HEK293T (cell line): ENCODE data around the gene CD300E.

Experiments used
- ARNT ChIP-seq: fragments of 450-650 bp; IDR thresholded peaks from 2 replicates; pipeline ENCODE4 v1.6.1; 2017; ENCODE audit warnings: mild to moderate bottlenecking
- BHLHE40 ChIP-seq: fragments of 450-650 bp; IDR thresholded peaks from 2 replicates; pipeline ENCODE4 v1.6.1; 2016; ENCODE audit warnings: mild to moderate bottlenecking, moderate library complexity, borderline replicate concordance
- ELF4 ChIP-seq: fragments of 450-650 bp; IDR thresholded peaks from 2 replicates; pipeline ENCODE4 v1.6.1; 2017; ENCODE audit warnings: antibody characterized with exemption
- FOXK2 ChIP-seq: fragments of 450-650 bp; IDR thresholded peaks from 2 replicates; pipeline ENCODE4 v1.6.1; 2016; ENCODE audit warnings: mild to moderate bottlenecking
- FOXM1 ChIP-seq: fragments of 450-650 bp; IDR thresholded peaks from 2 replicates; pipeline ENCODE4 v1.6.1; 2017; ENCODE audit warnings: mild to moderate bottlenecking, borderline replicate concordance
- LEF1 ChIP-seq: fragments of 450-650 bp; IDR thresholded peaks from 2 replicates; pipeline ENCODE4 v1.6.1; 2017; ENCODE audit warnings: mild to moderate bottlenecking, borderline replicate concordance
- PKNOX1 ChIP-seq: fragments of 450-650 bp; IDR thresholded peaks from 2 replicates; pipeline ENCODE4 v1.6.1; 2016
- SP1 ChIP-seq: fragments of 450-650 bp; IDR thresholded peaks from 2 replicates; pipeline ENCODE4 v1.6.1; 2017
- SUZ12 ChIP-seq: fragments of 450-650 bp; IDR thresholded peaks from 2 replicates; pipeline ENCODE4 v1.6.1; 2016; ENCODE audit warnings: mild to moderate bottlenecking
- TARDBP ChIP-seq: fragments of 450-650 bp; IDR thresholded peaks from 2 replicates; pipeline ENCODE4 v1.6.1; 2016
- ZNF384 ChIP-seq: fragments of 450-650 bp; IDR thresholded peaks from 2 replicates; pipeline ENCODE4 v1.6.1; 2016

GRCh38 chr17:74624131-74624530 lies 593 bp upstream of the CD300E start:
- TF ChIP-seq SP1 (no peak), FOXM1 (no peak), FOXK2 (no peak), ELF4 (no peak), ARNT (no peak), ZNF384 (no peak), SUZ12 (no peak), PKNOX1 (no peak), BHLHE40 (no peak), TARDBP (no peak), LEF1 (no peak)
